Hepatic stellate cell (primary cell): Measurements from ENCODE around the gene ARGLU1.

Source experiments
- DNase-seq: peaks from one replicate; pipeline ENCODE4 v3.0.0; 2011; ENCODE audit warnings: low spot score

Gene ARGLU1

GRCh38 chr13:106499896-106500295, 68.0 kb downstream of the ARGLU1 start:
- no peak for DNase-seq

- DNase-seq = no peak
Measured at GRCh38 chr13:106499113-106499512, 68.8 kb downstream of the ARGLU1 start.

GRCh38 chr13:106498571-106498970, 69.4 kb downstream of the ARGLU1 start:
- DNase-seq = no peak

- no peak for DNase-seq
Measured at GRCh38 chr13:106498158-106498557, 69.8 kb downstream of the ARGLU1 start.

- no peak for DNase-seq
Measured at GRCh38 chr13:106497079-106497478, 70.9 kb downstream of the ARGLU1 start.

GRCh38 chr13:106496072-106496997, 71.6 kb downstream of the ARGLU1 start:
- DNase-seq = no peak

- no peak for DNase-seq
Measured at GRCh38 chr13:106494936-106495335, 73.0 kb downstream of the ARGLU1 start.

- DNase-seq = no peak
Measured at GRCh38 chr13:106494506-106494905, 73.4 kb downstream of the ARGLU1 start.

- DNase-seq = no peak
Measured at GRCh38 chr13:106493533-106494220, 74.3 kb downstream of the ARGLU1 start.

- DNase-seq = no peak
Measured at GRCh38 chr13:106492588-106493475, 75.1 kb downstream of the ARGLU1 start.

- DNase-seq = no peak
Measured at GRCh38 chr13:106491928-106492587, 75.9 kb downstream of the ARGLU1 start.
